AG09319 (cell line): ENCODE results near the gene TPRX1.
A peak's percentile ranks its signal among the peaks of the same experiment; 100 is the strongest.
"Not testable (repeated sequence)": the region's sequence is repeated elsewhere in the genome, so short reads cannot be mapped to it uniquely, and the experiment has no call there.

Source experiments
- DNase-seq: peaks from one replicate; pipeline ENCODE4 v3.0.0-alpha.2; 2010; ENCODE audit warnings: low read depth; ENCODE audit errors: extremely low read depth
- CTCF ChIP-seq: IDR thresholded peaks from 2 replicates; pipeline ENCODE4 v1.5.1; 2011; ENCODE audit warnings: low read depth, mild to moderate bottlenecking, inconsistent platforms, low read length, moderate library complexity

The TPRX1 gene

GRCh38 chr19:47769534-47769933 is 34.8 kb downstream of the TPRX1 start:
- no peak for DNase-seq
- TF ChIP-seq CTCF: no peak

- no peak for TF ChIP-seq CTCF
- DNase-seq: no peak
These were observed 35.7 kb downstream of the TPRX1 start for GRCh38 chr19:47768604-47769003.

- no peak for DNase-seq
- TF ChIP-seq CTCF: no peak
These were observed 37.0 kb downstream of the TPRX1 start for GRCh38 chr19:47767349-47767748.

GRCh38 chr19:47766670-47767069 is 37.7 kb downstream of the TPRX1 start:
- no peak for TF ChIP-seq CTCF
- no peak for DNase-seq

GRCh38 chr19:47766359-47766620 is 38.1 kb downstream of the TPRX1 start:
- no peak for DNase-seq
- no peak for TF ChIP-seq CTCF

- peak; percentile 78 for TF ChIP-seq CTCF
- DNase-seq: no peak
These were observed 38.6 kb downstream of the TPRX1 start for GRCh38 chr19:47765523-47766358.

GRCh38 chr19:47764705-47765104 is 39.6 kb downstream of the TPRX1 start:
- DNase-seq: not testable (repeated sequence)
